Ammon's horn (tissue), 1 donor: Measurements from ENCODE around the gene CDH16.

Experiments
- DNase-seq: peaks from one replicate; pipeline ENCODE4 v3.0.0-alpha.2; 2016; ENCODE audit warnings: low spot score

The CDH16 gene

DNA sequence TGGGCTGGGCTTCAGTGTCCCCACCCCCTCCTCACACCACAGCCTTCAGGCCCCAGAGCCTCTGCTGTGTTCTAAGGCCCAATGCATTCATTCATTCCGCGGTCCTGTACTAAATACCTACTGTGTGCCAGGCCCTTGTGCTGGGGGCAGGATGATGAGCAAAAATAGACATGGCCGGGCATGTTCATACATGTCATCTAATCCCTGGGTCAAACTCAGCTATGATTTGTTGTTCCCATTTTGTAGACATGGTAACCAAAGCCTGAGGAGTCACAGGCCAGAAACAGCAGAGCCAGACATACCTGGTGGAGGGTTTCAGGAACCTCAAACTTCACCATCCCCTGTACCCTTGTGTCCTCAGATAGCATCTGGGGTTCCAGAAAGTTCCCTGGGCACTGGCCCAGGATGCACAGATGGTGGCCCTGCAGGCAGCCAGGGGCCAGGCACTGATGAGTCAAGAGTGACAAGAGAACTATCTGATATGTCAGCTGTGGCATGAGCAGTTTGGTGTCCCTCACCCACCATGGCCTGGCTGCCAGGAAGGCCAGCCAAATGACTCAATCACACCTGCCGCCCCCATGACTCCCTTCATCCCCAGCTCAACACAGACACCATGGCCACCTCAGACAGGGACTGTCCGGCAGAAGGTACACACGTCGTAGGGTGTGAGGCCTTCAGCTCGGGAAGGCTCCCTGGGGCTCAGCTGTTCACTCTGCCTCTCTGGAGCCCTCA is 9.4 kb upstream of the CDH16 start:
- DNase-seq = no peak

DNA sequence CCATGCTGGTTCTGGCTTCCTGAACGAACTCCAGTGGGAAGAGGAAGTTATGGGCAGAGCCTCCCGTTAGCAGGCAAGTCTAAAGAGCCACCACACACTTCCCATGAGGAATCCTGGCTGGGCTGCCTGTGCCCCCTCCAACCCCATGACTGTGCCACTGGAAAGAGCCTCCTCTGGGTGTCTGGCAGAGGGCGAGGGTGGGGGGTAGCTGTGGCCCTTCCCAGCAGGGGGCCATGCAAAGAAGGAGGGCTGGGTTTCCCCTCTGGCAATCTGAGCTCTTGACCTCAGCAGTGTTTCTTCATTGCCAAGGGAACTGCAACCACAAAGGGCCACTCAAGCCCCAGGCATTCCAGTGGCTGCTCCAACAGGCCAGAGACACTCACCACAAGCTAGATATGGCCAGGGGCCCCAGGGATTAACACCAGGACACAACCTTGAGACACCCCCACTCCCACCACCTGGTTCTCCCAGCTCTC is 8.3 kb upstream of the CDH16 start:
- no peak for DNase-seq

GRCh38 chr16:66926171-66926947 is 7.7 kb upstream of the CDH16 start:
- DNase-seq = peak; percentile 55

DNA sequence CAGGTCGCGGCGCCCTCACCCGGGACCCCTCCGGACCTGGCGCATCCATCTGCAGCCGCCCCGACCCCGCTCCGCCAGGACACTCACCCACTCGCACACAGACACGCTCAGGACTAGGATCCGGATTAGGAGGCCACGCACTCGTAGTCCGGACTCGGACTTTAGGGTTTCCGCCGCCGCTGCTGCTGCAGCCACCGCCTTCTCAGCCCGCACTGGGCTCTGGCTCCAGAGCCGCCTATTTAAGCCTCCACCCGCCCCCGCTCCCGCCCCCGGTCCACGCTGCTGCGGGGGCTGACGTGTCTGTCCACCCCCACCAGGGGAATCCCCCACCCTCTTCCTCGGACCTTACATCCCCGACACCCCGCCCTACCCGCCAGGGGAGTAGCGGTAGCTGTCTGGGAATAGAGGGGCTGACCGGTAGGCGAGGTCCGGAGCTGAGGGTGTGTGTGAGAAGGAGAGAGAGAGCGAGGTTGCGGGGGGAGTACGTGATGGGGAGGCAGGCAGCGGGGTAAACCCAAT is 6.7 kb upstream of the CDH16 start, which contains the start of gene RRAD:
TSS of gene RRAD (minus strand) at position 214 of the 519 bp plus-strand sequence. CDS start 356 bp downstream, outside the sequence.
- no peak for DNase-seq

GRCh38 chr16:66924527-66925321 is 6.0 kb upstream of the CDH16 start:
- no peak for DNase-seq

DNA sequence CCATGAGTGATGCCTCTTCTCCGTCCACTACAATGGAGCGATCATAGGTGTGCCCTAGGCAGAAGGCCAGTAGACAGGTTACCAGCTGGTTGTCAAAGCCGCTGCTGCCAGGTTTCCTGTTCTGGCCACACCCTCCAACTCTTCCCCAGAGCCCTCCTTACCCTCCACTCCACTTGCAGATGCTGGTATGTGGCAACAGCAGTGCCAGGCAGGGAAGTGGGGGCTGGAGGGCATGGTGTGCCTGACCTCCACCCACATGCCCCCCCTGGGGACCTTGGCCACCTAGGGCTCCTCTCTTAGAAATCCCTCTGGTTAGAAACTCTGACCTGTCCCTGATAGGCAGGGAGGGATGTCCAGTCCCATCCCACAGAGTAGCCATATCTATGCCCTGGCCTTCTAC is 5.2 kb upstream of the CDH16 start:
- DNase-seq = no peak

- DNase-seq = peak; percentile 40
Measured at GRCh38 chr16:66923247-66923731, 4.6 kb upstream of the CDH16 start.

- no peak for DNase-seq
Measured at GRCh38 chr16:66921729-66922450, 3.2 kb upstream of the CDH16 start.

- DNase-seq = no peak
Measured at GRCh38 chr16:66920924-66921680, 2.4 kb upstream of the CDH16 start.

DNA sequence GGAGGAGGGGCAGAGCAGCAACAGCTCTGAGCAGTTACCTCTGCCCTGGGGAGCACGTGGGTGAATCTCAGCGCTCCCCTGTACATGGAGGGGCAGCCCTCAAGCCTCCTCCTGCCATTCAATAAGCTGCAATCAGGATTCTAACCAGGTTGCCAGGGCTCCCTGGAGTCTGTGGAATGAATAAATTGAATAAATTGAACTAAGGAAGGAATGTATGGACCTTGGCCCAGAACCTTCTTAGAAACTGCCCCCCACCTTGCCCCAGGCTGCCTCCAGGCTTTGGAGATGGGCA is 1.6 kb upstream of the CDH16 start:
- no peak for DNase-seq

- DNase-seq = no peak
Measured at GRCh38 chr16:66919569-66920298, 1.0 kb upstream of the CDH16 start.

- no peak for DNase-seq
Measured at GRCh38 chr16:66918355-66918754, 330 bp downstream of the CDH16 start.

- no peak for DNase-seq
Measured at GRCh38 chr16:66917741-66918140, 944 bp downstream of the CDH16 start.

DNA sequence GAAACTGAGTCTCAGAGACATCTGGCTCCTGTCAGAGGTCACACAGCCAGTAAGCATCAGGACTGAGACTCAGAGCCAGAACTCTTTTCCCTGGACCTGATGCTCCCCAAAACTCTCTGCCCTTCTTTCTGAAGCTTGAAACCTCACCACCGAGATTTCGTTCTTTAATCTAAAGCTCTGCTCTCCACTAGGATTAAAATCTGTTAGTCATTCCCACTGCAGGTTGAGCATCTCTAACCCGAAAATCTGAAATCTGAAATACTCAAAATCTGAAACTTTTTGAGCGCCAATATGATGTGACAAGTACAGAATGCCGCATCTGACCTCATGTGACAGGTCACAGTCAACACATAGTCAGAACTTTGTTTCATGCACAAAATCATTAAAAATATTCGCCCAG is 2.2 kb downstream of the CDH16 start:
- no peak for DNase-seq

DNA sequence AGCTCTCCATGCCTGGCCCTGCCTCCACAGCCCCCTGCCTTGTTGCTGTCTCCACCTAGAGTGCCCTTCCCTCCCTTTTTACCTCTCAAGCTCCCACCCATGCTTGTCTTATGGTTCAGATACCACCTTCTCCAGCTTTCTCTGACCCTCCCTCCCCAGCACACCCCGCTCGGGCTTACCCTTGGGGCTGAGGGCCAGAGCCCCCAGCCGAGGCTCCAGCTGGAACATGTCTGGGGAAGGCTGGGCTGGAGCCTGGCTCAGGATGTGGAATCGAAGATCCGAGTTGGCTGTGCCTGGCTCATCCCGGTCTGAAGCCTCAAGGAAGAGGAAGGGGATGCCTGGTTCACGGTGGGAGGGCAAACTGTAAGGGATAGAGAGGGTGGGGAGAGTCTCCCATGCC is 3.6 kb downstream of the CDH16 start:
- no peak for DNase-seq

DNA sequence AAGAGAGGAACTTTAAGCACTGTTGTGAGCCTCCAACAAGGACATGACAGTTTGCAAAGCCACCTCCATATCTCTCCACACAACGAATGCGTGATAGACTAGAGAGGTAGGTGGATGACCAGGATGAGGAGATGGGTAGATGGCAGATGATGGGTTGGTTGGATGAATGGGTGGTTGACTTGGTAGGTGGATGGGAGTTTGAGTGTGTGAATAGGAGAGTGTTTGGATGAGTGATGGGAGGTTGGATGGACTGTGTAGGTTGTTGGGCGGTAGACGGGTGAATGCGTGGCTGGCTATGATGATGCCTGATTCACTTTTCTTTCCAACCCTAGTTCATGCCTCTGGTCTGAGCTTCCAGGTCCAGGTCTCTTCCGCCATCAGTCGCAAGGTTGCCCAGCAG is 4.1 kb downstream of the CDH16 start:
- DNase-seq = no peak

GRCh38 chr16:66913711-66914110 is 5.0 kb downstream of the CDH16 start:
- no peak for DNase-seq

- DNase-seq = no peak
Measured at GRCh38 chr16:66913081-66913480, 5.6 kb downstream of the CDH16 start.

GRCh38 chr16:66911801-66912200 is 6.9 kb downstream of the CDH16 start:
- no peak for DNase-seq

GRCh38 chr16:66911112-66911511 is 7.6 kb downstream of the CDH16 start:
- DNase-seq = no peak
